ENCODE data around the gene VDR. TPM values are rescaled to one million over a fixed set of nuclear protein-coding genes. Genes with fewer than 3 reads are reported as not detected.
A peak's percentile ranks its signal among the peaks of the same experiment; 100 is the strongest.

VDR gene
- total RNA-seq, 2 donors from 2014 or later = 0.59 to 2.2 TPM

DNA sequence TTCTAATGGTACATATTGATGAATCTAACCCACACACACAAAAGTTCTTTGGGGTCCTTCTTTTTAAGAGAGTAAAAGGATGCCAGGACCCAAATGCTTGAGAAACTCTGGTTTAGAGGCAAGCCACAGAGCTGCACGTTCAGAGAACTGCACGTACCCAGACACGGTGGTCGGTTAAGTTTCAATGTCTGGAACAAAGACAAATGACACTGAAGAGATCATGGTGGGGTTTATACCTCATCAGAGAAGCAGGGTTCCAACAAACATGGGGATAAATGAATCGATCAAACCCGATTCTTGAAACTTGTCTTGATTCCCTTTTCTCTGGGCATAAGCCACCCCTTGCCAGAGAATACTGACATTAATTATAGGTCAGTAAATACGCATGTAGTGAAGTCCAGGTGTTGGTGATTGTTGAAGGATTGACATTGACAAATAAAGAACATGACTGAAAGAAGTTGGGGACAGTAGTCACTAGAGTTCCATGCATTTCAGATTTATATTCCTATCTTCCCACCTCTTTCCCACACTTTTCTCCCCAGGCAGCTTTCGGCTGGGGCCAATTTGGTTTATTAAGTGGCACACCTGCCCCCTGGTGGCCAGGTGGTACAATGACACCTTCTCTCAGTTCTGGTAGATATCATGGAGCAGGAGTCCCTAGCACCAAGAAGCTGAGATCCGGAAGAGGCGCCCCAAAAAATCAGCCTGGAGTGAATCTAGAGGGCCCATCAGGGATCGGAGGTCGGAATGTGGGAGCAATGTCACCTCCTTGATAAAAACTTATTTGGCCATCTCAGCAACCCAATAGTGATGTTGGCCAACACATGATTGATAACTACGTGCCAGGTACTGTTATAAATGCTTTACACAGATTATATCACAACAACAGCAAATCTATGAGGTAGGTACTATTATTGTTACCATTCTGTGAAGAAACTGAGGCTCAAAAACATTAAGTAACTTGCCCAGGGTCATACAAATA, 67.3 kb downstream of the VDR start:
- peak; percentile 86 to 93 for TF ChIP-seq CTCF (IDR thresholded peaks at IDR 0.05)
- Histone ChIP-seq H3K36me3 (no peaks in the 10 kb centered on the region), H3K27ac (no peak overlapping the region), H3K4me1 (peaks cover 0 to 16% of the 10 kb centered on the region in 2 donors), H3K4me3 (no peak overlapping the region), H3K9me3 (no peaks in the 10 kb centered on the region), H3K27me3 (no peaks in the 10 kb centered on the region)
- DNase-seq (ENCODE audit: low spot score) = no peak

- Histone ChIP-seq H3K4me1 (peaks cover 0 to 16% of the 10 kb centered on the region in 2 donors), H3K27me3 (no peaks in the 10 kb centered on the region), H3K4me3 (no peak overlapping the region), H3K36me3 (no peaks in the 10 kb centered on the region), H3K9me3 (no peaks in the 10 kb centered on the region), H3K27ac (no peak overlapping the region)
- DNase-seq (ENCODE audit: low spot score) = no peak
- no peak for TF ChIP-seq CTCF (IDR thresholded peaks at IDR 0.05)
Measured at GRCh38 chr12:47835831-47836155, 69.0 kb downstream of the VDR start.

- TF ChIP-seq CTCF (IDR thresholded peaks at IDR 0.05) = no peak
- DNase-seq (ENCODE audit: low spot score) = no peak
- H3K4me1 ChIP-seq = peaks cover 0 to 16% of the 10 kb centered on the region in 2 donors
- H3K9me3 ChIP-seq = no peaks in the 10 kb centered on the region
- no peak overlapping the region for H3K4me3 ChIP-seq
- H3K27ac ChIP-seq = no peak overlapping the region
- H3K27me3 ChIP-seq = no peaks in the 10 kb centered on the region
- no peaks in the 10 kb centered on the region for H3K36me3 ChIP-seq
Measured at GRCh38 chr12:47835006-47835830, 69.6 kb downstream of the VDR start.

DNA sequence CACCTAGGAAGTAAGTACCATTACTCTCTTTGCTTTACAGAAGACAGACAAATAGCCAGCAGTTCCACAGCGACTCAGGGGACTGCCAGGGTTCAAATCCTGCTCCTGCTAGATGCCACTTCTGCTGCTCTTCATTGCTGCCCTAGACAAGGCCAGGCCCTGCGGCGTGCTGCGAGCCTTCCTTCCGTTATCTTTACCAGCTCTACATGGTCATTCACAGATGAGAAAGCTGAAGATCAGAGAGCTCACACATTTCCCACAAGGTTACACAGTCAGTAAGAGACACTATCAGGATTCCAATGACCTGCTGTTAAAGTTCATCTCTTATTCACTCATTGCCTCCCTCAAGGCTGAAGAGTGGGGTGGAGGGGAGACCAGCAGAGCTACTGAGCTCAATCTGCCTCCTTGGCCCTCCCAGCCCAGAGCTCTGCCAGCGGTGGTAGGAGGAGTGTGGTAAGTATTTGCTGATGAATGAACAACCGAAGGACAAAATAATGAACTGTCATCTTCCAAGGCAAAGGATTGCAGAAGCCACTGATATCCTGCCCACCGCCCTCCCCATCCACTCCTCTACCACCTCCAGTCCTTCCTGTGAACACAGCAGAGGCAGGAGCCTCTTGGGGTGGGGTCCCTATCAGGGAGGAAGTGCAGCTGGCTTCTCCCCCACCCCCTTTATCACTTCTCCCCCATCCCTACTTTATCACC, 70.4 kb downstream of the VDR start:
- Histone ChIP-seq H3K9me3 (no peaks in the 10 kb centered on the region), H3K4me1 (peaks cover 0 to 23% of the 10 kb centered on the region in 2 donors), H3K27ac (no peak overlapping the region), H3K4me3 (no peak overlapping the region), H3K27me3 (no peaks in the 10 kb centered on the region), H3K36me3 (no peaks in the 10 kb centered on the region)
- DNase-seq (ENCODE audit: low spot score) = no peak
- TF ChIP-seq CTCF (IDR thresholded peaks at IDR 0.05) = no peak

DNA sequence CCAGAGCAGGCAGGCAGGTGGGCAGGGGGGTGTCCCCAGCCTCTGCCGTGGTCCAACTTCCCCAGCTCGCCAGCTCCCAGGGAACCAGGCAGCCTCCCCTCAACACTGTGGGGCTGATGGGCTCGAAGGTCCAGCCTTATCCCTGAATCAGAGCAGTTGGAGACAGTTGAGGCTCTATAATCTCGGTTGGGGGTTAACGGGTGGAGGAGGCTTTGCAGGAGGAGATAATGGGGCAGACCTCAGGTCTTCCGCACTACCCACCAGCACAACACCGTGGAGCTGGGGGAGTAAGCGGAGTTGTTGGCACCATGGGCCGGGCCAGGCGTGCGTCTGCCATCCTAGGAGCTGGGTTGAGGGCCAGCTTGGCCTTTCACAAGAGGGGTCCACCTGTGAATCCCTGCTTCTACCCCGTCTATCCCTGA, 71.2 kb downstream of the VDR start:
- Histone ChIP-seq H3K4me3 (no peak overlapping the region), H3K9me3 (no peaks in the 10 kb centered on the region), H3K4me1 (peaks cover 0 to 29% of the 10 kb centered on the region in 2 donors), H3K36me3 (no peaks in the 10 kb centered on the region), H3K27ac (no peak overlapping the region), H3K27me3 (no peaks in the 10 kb centered on the region)
- no peak for DNase-seq (ENCODE audit: low spot score)
- TF ChIP-seq CTCF (IDR thresholded peaks at IDR 0.05) = no peak
